SK-N-SH (cell line): ENCODE measurements around the gene ERC2.

ENCODE experiments used
- FOXM1 ChIP-seq: IDR thresholded peaks from 2 replicates; pipeline ENCODE4 v1.4.0; 2012; ENCODE audit warnings: low read depth, mild to moderate bottlenecking
- RAD21 ChIP-seq: IDR thresholded peaks from 2 replicates; pipeline ENCODE4 v1.6.1; 2012; ENCODE audit warnings: mild to moderate bottlenecking, low read length
- SMC3 ChIP-seq: IDR thresholded peaks from 2 replicates; pipeline ENCODE4 v1.6.1; 2012; ENCODE audit warnings: low read depth, low read length, improper control_type of control experiment
- TF ChIP-seq, protein P1 (sequence below): fragments of 200-600 bp; sonication (generic); IDR thresholded peaks from 2 replicates; pipeline ENCODE4 v1.6.1; 2017; ENCODE audit warnings: antibody characterized with exemption, mild to moderate bottlenecking, moderate library complexity

DNA sequence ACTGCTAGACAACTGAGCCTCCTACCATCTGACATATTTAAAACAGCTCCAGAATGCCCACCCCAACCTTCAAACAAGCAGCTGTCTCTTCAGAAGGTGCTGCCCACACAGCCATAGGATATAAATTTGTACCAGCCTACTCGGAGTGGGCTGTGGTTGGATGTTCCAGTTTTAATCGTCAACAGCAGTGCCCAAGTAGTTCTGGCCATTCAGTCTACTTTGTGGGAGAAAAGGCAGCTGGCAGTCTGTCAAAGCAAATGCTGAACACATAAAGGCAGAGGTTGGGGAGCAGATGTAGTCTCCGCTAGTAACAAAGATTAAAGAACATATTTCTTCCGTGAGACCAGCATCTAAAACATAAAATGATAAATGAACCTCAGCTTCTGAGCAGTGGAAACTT, 15.9 kb upstream of the ERC2 start:
- TF ChIP-seq FOXM1: no peak
- no peak for TF ChIP-seq RAD21
- TF ChIP-seq, protein P1, sequence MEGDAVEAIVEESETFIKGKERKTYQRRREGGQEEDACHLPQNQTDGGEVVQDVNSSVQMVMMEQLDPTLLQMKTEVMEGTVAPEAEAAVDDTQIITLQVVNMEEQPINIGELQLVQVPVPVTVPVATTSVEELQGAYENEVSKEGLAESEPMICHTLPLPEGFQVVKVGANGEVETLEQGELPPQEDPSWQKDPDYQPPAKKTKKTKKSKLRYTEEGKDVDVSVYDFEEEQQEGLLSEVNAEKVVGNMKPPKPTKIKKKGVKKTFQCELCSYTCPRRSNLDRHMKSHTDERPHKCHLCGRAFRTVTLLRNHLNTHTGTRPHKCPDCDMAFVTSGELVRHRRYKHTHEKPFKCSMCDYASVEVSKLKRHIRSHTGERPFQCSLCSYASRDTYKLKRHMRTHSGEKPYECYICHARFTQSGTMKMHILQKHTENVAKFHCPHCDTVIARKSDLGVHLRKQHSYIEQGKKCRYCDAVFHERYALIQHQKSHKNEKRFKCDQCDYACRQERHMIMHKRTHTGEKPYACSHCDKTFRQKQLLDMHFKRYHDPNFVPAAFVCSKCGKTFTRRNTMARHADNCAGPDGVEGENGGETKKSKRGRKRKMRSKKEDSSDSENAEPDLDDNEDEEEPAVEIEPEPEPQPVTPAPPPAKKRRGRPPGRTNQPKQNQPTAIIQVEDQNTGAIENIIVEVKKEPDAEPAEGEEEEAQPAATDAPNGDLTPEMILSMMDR: no peak
- TF ChIP-seq SMC3: no peak
